Cerebellar nuclear complex (tissue), 1 donor: ENCODE results near the gene CKS2.
A peak's percentile ranks its signal among the peaks of the same experiment; 100 is the strongest.
"Not testable (repeated sequence)": the region's sequence is repeated elsewhere in the genome, so short reads cannot be mapped to it uniquely, and the experiment has no call there.

Experiments
- DNase-seq, 2 experiments: peaks; one replicate each; lab custom pipeline; 2025; lab: John Stamatoyannopoulos, UW

CKS2 gene

DNA sequence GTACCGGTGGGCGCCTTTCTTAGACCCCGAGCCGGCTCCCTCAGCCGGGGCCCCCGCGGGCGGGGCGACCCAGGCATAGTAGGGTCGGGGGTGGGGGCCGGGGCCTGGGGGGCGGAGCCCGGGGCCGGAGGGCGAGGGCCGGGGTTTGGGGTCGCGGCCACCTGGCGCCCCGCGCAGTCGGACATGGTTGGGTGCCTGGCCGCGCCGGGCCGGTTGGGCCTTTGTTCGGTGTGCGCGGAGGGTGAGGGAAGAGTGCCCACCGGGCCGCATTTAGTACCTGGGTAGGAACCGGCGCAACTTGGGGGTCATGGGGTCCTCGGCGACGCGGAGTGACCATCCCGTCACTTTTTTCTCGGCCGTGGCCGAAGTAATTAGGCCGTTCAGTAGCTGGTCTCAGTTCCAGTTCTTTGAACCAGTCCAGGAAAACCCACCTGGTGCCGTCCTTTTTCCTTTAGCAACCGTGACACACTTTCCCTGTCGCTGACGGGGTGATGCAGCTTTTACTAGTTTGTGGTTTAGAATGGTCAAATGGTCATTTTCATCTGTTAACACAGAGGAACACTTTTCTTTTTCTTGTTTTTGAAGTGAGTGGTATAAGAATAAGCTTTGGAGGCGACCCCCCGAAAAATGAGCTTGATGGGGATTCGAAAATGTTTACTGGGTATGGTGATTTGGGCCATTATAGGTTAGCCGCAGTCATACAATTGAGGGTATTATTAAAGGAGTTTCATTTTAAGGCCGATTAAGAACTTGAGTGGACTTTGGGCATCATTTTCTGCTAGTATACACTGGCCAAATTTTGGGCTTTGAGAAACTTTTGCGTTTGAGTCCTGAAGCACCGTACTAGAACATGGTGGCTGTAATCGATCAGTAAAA is 589 bp downstream of the CKS2 start:
- no peak for DNase-seq

DNA sequence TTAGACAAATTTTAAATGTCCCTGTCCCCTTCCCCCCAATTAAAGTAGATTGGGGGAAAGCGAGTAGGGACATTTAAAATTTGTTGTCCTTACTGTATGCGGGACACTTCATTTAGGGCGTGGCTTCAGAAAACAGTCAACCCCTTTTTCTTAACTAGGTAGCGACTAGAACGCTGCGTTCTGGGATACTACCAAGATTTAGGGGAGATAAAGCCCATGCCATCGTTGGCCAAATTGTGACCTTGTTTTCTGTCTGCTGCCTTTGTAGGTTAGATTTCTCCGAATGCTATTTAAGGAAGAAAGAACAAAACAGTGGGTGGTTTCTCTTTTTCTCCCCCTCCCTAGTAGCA is 1.2 kb downstream of the CKS2 start:
- DNase-seq: no peak

DNA sequence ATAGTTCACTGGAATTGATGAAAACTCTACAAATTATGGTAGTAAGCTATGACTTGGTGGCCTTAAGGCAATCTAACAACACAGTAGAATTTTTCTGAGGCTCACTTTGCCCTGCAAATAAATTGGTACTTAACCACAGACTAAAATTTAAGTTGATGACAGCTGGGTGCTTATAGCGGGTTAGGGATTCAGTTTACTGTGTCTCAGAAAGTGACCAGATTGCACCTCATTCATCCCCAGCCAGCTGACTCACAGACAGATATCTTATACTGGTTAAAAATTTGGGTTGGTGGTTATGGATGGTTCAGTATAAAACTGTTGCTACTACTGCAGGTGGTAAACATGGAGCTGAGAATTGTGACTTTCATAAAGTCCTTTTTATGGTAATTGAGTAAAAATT is 2.8 kb downstream of the CKS2 start:
- DNase-seq: no peak

DNA sequence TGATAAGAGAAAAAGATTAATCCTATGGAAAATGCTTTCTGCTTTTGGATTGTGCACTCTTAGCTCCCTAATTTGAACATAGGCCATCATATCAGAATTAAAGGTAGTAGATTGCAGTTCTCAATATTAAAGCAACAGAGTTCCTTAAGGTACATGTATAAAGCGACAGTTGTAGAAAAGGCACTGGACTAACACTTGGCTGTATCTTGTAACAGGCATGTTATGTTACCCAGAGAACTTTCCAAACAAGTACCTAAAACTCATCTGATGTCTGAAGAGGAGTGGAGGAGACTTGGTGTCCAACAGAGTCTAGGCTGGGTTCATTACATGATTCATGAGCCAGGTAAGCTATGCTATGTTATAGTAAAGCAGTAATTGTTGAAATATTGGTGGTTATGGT is 4.0 kb downstream of the CKS2 start:
- no peak for DNase-seq

DNA sequence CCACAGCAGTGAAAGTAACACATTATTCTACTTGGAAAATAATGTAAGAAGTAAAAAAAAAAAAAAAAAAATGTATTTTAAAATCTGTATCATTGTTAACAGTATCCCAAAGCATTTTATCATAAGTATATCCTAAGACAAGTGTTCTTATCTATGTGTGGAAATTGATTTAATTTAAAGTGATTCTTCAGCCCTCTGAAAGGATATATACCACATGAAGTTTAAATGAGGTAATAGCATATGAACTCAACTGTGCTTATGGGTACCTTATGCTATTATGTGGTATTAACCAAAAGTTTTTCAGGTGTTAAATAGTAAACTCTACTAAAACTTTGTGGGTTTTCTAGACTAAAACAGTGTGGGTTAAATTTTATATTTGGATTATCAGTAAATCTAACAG is 4.5 kb downstream of the CKS2 start:
- no peak for DNase-seq

DNA sequence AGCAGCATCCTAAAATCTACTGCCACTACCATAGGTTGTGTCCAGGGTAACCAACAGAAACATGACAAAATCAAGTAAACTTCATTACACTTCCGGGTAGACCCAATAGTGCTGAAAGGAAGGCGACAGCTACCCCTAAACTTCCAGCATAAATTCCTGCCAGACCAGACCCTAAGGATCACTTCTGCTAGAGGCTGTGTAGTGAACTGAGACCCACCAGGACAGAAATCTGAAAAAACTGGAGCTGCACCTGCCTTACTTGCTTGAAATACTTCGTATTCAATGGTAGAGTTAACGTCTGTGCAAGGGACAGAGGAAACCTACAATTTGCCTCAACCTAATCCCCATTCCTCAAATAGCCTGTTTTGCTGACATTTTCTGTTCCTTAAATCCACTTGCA is 6.3 kb downstream of the CKS2 start:
- no peak for DNase-seq

DNA sequence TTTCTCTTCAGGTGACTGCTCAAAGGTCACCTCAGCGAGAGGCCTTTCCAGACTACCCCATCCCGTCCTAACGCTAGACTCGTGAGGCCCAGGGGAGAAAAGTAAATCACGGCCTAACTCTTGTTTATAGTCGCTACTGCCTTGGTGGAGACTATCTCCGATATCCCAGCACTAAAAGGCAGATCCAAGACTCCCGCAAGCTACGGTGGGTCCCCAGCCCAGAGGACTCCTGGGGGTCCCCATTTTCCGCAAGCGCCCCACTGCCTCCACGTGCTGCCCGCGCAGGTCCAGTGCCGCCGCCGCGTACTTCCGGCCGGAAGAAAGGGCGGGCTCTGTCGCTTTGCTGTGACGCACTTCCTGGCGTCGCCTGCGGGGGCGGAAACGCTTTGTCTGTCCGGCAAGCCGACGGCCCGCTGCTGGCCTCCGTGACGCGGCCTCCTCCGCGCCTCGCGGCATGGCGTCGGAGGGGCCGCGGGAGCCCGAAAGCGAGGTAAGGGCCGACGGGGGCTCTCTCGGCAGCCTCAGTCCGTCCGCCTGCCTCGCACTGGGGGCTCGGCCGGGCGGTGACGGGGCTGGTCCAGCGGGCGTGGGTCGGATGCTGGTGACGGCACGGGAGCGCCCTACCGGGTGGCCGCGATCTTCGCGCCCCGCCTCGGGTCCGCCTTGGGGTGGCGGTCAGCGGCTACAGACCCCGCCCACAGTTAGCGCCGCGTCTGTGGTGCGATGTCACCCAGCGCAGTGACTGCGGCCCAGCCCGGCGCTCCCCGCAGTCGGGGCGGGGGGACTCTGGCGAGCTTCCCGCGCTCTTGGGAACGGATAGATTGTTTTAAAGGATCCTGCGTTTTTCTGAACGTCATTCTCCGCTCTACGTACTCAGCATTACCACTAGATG is 7.4 kb downstream of the CKS2 start, which contains the start of gene SECISBP2:
Gene SECISBP2, plus strand, starts transcription at position 378 of the 892 bp plus-strand sequence. Its CDS starts 77 bp downstream, at position 455.
- DNase-seq: peak; percentile 77 to 94

DNA sequence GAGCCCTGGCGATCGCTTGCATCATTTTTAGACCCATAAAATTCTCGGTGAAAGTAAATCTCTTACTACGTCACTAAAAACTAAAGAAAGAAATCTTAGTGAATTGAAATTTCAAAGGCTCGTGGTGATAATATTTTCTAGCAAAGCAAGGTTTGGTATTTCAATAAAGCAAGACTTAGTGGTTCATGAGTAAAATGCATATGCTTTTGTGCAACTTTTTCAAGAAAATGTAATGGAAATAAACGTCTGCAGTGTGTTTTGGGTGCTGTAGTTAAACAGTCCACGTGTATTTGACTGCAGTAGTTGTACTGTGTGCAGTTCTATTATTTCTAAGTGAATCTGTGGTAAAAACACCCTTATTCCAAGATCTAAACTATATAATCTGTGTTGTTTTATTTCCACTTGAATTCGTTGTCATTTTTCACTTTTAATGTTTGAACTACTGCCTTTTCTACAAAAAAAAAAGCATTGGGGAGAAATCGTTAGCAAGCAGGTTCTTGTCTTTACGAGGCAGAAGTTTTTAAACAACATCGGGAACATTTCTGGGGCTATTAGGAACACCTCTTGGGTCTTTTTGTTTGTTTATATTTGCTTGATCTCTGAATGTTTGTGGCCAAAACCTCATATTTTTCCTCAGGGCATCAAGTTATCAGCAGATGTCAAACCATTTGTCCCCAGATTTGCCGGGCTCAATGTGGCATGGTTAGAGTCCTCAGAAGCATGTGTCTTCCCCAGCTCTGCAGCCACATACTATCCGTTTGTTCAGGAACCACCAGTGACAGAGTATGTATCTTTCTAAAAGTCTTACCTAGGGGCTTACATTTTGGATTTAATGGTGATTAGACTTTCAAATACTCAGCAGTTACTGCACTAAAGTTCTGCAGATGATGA is 8.3 kb downstream of the CKS2 start:
- DNase-seq: no peak

DNA sequence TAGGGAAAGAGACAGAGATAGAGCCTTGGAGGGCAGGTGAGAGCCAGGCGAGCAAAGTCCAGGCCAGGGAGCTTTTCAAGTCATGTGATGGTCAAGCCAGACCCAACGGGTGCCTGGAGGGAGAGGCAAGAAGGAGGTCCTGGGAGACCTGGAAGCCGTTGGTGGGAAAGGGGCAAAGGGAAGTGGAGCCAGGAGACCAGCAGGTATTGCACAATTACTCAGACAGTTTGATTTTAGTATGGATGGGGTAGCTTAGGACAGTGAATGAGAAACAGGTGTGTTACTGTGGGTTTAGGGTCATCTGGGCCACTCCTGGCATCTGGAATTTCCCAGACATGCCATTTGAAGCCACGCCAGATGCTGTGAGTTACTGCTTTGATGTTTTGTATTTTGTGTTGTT is 12.4 kb downstream of the CKS2 start:
- DNase-seq: no peak

DNA sequence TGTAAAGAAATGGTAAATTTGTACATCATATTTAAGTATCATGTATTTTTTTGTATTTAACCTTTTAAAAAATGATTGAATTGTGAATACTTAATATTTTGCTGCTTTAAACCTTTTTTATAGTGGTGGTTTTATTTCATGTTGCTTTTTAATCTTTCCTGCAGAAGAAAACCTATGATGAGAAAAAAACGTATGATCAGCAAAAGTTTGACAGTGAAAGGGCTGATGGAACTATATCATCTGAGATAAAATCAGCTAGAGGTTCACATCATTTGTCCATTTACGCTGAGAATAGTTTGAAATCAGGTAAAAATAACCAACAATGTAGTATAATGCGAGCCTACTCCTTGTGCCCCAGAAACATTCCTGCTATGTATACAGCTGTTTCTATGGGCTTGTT is 14.7 kb downstream of the CKS2 start:
- no peak for DNase-seq

DNA sequence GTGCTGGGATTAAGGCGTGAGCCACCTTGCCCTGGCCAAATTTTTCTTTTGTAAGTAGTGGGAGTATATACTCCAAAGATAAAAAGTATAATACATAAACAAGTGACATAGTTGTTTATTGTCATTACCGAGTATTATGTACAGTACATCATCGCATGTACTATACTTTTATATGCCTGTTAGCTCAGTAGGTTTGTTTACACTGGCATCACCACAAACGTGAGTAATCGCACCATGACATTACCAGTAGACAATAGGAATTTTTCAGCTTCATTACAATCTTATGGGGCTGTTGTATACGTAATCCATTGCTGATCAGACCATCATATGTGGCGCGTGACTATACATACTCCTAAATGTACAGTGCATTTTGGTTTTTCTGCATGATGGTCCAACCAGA is 17.1 kb downstream of the CKS2 start:
- no peak for DNase-seq

DNA sequence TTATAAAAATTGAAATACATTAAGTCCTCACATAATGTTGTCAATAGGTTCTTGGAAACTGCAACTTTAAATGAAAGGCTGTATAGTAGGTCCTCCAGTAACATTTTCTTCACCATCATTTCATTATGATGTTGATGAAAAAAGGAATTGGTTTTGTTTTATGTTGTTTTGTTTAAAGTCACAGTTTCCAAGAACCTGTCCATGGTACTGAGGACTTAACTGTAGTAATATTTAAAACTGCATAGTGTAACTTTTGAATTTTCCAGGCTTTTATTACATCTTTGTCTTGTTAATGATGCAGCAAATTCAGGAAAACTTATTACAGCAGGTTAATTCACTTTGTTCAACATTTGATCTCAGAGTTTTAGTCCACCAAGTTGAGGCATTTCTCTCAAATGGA is 18.9 kb downstream of the CKS2 start:
- DNase-seq: no peak

DNA sequence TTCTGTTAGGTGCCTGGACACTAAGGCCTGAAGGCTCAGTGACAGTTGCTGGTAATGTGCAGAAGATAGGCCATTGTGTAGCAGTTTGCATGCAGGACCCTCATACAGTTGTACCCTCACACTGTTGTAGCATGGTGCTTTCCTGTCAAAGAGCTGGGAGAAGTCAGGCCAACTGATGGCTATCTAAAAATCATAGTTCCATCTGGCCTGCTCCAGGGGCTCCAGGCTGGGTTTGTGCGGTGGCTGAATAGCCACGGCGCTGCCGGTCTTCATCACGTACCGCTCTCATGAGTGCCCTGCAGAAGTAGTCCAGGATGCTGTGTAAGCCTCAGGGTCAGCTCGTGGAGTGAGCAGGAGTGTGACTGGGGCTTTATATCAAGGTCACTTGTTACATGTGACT is 19.5 kb downstream of the CKS2 start:
- no peak for DNase-seq

DNA sequence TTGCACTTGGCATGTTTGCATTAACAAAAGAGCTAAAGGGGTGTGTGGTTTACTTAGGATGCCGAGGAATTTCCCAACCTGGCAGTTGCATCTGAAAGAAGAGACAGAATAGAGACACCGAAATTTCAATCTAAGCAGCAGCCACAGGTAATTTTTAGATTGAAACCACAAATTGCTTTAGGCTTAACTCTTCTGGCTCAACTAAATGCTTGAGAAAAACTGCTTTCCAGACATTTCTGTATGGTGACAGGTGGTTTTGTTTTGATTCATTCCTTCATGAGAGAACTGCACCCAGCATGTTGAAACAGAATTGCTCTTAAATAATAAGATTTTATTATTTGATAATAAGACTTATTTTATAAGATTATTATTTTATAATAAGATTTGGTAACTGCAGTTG is 28.8 kb downstream of the CKS2 start:
- no peak for DNase-seq

DNA sequence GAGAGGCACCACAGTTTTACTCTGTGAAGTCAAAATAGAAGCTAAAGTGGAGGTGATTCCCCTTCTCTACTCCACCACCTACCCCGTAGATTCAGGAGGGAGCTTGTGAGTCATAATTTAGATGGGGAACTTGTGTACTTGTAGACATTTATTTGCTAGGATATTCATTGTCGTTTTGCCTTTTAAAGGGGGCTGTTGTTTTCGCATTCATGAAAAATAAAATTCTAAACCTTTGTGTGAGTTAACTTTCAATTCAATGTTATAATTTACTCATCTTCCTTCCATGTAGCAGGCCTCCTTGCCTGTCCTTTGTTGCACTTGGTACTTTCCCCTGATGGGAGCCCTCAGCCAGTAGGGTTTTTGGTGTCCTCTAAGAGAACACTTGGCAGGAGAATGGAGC is 29.3 kb downstream of the CKS2 start:
- no peak for DNase-seq

DNA sequence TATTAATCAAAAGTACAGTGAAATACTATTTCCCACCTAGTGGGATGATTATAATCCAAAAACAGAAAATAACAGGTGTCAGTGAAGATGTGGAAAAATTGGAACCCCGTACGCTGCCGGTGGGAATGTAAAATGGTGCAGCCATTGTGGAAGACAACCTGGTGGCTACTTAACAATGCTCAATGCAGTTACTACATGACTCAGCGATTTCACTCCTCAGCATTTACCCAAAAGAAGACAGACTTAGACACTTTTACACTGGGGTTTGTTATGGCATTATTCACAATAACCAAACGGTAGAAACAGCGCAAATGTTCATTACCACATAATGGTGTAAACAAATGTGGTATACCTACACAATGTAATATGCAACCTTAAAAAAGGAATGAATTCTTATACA is 31.2 kb downstream of the CKS2 start:
- DNase-seq: no peak

DNA sequence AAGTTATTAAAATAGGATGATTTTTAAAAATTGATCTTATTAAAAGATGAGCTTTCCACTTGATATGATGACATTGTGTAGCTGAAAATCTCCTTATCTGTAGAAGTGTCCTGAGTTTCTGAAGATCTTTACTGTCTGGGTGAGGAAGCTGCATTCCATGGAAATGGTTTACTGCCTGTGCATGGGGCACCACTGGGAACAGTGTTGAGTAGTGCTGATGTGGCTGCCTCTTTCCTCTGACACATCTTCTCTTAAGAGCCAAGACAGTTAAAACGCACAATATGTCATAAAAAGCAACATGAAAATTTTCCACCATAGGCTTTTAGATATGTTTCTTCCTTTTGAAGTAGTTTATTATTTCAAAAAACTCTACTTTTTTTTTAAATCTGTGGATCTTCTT is 32.0 kb downstream of the CKS2 start:
- no peak for DNase-seq

DNA sequence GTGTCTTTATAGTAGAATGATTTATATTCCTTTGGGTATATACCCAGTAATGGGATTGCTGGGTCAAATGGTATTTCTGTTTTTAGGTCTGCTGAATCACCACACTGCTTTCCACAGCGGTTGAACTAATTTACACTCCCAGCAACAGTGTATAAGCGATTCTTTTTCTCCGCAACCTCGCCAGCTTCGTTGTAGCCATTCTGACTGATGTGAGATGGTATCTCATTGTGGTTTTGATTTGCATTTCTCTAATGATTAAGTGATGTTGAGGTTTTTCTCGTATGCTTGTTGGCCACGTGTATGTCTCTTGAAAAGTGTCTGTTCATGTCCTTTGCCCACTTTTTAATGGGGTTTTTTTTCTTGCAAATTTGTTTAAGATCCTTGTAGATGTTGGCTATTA is 32.8 kb downstream of the CKS2 start:
- DNase-seq: not testable (repeated sequence)

DNA sequence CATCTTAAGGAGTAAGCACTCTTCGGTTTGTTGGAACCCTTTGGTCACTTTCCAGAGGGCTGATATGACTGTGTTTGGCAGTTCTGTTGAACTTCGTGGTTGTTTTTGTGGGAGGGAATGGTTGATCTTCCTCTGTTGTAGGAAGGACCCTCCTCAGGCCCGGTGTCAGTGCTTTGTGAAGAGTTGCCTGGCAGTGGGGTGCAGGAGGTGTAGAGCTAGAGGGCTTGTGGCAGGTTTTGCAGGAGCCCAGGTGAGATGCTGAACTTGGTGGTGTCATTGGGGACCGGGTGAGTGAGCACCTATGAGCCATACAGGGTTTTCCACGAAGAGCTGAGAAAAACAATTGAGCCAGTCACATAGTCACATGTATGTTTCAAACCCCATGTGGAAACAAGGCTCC is 34.5 kb downstream of the CKS2 start:
- no peak for DNase-seq

DNA sequence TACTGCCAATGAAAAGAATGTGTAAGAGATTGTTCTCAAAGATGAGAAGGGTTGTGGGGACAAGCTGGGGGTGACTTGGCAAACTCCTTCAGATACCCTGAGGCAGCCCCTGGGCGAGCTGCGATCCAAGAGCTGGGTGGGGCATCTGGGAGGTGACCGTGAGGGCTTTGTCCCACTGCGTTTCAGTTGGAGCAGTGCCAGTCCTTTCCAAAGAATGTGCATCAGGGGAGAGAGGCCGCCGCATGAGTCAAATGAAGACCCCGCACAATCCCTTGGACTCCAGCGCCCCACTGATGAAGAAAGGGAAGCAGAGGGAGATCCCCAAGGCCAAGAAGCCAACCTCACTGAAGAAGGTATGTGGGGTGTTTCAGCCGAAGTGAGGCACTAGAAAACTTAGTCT is 35.7 kb downstream of the CKS2 start:
- DNase-seq: no peak

DNA sequence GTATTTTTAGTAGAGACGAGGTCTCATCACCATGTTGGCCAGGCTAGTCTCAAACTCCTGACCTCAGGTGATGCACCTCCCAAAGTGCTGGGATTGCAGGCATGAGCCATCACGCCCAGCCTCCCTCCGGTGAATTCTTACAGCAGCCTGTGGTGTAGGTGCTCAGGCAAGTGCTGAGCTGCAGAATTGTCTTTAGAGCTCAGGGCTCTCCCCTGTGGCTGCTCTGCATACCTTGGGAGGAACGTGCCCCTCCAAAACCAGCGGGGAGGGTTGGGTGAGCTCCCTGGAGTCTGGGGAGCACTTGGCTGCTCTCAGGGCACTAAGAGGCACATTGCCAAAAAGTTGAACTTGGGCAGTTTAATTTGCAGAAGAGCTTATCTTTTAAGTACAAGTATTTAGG is 36.7 kb downstream of the CKS2 start:
- no peak for DNase-seq

DNA sequence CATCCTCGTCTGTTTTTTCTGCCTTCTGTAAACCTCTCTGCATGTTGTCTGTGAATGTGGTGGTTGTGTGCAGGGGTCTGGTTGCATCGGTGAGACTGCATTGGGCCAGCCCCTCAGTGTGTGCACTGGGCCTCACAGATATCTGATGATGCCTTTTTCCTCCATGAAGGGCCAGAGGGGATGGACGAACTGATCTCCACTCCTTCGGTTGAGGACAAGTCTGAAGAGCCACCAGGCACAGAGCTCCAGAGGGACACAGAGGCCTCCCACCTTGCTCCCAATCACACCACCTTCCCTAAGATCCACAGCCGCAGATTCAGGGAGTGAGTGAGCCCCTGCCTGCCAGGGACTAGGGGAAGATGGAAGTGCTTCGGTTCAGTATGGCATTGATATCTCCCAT is 38.6 kb downstream of the CKS2 start:
- DNase-seq: no peak
